GM12865 (cell line): ENCODE results near the gene MMP1.
A peak's percentile ranks its signal among the peaks of the same experiment; 100 is the strongest.

Experiments
- DNase-seq: peaks from one replicate; pipeline ENCODE4 v3.0.0; 2010; ENCODE audit warnings: low read depth
- H3K4me3 ChIP-seq: 2 replicates; pipeline ENCODE4 v1.5.1; 2011; ENCODE audit warnings: mild to moderate bottlenecking, low read depth, low read length, control low read depth
- TF ChIP-seq, protein P1 (sequence below): IDR thresholded peaks from 2 replicates; pipeline ENCODE4 v1.5.1; 2011; ENCODE audit warnings: low read length, control low read depth, low read depth, inconsistent platforms; ENCODE audit not compliant: insufficient read depth; ENCODE audit errors: missing control alignments

MMP1 gene

DNA sequence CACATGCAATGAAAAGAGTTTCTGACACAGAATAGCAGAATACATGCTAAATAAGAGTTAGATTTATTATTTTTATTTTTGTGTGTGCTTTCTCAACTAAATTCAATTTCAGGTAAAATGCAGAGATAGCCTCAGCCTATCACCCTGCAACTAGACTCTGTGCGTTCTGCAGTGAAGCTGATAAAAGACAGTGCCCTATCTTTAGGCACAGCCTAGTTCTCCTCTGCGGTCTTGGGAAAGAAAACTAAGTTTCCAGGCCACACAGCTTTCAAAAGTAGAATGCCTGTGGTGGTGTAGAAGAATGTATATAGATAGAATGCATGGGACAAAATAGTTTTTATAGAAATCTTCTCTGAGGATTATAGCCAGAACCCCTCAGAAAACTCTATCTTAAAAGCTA, 12.0 kb upstream of the MMP1 start:
- no peak for DNase-seq
- H3K4me3 ChIP-seq: no peak overlapping the region
- TF ChIP-seq, protein P1, sequence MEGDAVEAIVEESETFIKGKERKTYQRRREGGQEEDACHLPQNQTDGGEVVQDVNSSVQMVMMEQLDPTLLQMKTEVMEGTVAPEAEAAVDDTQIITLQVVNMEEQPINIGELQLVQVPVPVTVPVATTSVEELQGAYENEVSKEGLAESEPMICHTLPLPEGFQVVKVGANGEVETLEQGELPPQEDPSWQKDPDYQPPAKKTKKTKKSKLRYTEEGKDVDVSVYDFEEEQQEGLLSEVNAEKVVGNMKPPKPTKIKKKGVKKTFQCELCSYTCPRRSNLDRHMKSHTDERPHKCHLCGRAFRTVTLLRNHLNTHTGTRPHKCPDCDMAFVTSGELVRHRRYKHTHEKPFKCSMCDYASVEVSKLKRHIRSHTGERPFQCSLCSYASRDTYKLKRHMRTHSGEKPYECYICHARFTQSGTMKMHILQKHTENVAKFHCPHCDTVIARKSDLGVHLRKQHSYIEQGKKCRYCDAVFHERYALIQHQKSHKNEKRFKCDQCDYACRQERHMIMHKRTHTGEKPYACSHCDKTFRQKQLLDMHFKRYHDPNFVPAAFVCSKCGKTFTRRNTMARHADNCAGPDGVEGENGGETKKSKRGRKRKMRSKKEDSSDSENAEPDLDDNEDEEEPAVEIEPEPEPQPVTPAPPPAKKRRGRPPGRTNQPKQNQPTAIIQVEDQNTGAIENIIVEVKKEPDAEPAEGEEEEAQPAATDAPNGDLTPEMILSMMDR: no peak

DNA sequence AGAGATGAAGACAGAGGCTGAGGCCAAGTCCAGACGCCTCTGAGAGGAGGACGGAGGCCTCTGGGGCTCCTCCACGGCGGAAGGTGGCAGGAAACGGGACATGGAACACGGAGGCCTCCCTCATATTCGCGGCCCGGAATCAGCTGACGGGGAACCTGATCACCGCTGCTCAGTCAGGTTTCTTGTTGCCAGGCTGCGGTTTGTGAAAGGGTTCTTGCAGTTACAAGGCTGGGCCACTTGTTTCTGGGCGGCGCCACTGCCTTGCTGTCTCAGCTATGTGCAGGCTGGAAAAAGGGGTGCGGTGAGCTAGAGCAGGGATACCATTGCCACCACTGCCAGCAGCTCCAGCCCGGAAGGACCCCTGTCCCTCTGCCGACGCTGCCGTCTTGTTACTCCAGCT, 10.0 kb upstream of the MMP1 start:
- TF ChIP-seq, protein P1: peak; percentile 27
- no peak overlapping the region for H3K4me3 ChIP-seq
- peak; percentile 23 for DNase-seq

DNA sequence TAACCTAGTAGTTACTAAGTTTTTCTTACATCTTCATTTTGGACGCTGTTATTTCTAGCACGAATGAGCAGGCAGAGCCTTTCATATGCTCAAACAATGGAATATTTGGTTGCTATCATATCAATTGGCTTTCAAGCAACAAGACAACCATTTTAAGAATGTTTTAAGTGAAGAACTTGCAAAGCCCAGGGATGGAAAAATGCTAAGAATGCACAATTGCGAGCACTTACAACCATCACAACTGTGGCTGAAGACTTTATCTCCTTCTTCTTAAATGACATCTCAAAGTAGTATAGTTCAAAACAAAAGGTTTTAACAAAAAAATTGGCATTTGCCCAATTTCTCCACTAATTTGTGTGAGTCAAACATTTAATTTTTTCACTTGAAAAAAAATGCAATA, 8.3 kb upstream of the MMP1 start:
- no peak for DNase-seq
- TF ChIP-seq, protein P1: no peak

DNA sequence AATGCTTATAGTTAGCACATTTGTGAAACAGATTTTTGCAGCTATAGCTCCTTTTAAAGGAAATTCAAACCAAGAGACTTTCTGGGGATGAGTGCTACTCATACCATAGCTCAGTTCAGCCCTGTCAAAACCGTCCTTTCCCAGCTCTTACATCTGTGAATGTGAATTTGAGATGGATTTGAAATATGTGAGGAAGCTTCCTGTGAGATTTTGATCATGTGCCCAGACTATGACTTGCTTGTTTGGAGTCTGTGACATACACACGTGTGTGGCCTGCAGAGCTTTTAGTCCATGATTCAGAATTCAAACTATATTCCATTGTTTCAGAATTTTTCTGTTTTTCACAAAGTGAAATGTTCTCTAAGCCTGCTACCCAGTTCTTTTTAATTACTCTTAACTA, 4.4 kb upstream of the MMP1 start:
- H3K4me3 ChIP-seq: no peak overlapping the region
- TF ChIP-seq, protein P1: no peak
- DNase-seq: no peak

More for the DNA sequence above, 8.3 kb upstream of the MMP1 start:
- no peak overlapping the region for H3K4me3 ChIP-seq

DNA sequence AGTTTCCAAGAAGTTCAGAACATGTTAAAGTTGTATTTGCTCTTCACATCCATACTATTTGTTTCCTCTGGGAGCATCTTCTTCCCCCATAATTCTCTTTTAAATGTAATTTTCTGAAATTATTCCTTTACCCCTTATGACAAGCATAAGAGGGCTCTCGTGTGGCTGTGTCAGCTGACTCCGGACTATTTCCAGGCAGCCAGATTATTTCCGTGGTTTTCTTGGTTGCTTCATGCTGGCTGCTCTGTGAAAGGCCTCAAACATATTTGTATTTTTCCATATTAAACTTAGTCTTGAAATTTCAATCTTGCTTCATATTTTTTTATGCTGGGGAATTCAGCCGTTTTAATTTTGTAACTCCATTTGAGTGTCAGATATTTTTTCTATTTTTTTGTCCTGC, 2.8 kb upstream of the MMP1 start:
- DNase-seq: no peak
- TF ChIP-seq, protein P1: no peak
- H3K4me3 ChIP-seq: no peak overlapping the region

DNA sequence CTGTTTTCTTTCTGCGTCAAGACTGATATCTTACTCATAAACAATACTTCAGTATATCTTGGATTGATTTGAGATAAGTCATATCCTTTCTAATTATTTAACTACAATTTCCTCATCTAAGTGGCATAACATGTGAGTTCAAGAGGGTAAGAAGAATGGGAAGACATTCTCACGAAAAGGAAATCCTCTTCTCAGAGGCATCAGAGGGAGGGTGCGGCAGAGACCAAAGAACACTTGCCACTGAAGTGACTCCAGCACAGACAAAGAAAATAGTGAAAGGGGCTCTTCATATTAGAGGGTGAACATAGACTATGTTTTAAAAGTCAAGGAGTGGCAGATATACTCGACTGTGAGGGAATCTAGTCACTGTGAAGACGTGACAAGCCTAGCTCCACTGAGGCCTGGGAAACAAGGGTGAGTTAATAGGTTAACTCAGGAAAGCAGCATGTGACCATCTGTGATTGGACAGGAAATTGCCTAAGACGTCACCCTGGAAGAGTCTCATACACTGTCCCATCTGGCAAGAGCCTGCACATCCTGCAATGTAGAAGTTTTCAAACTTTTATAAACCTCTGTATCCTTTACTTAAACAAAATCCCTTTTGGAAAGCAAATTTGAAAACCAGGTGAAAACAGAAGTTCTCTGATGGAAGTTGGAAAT, 1.9 kb upstream of the MMP1 start:
- H3K4me3 ChIP-seq: no peak overlapping the region
- TF ChIP-seq, protein P1: no peak
- no peak for DNase-seq

DNA sequence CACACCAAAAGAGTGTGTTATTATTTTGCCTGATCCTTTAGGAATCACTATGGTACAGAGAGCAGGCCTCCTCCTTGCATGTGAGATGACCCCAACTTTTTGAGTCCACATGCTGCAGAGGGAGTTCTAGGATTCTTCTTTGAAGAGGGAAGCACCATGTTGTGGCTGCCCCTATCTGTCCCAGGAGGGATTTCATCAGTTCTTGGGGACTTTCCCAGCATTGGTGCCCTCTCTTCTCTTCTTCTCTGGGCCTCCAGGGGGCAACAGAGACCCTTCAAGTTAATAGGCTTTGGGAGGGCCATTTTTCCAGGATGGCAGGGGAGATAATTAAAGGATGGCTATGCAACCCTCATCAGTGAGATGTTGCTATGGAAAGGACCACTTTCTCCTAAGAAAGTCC, 3.6 kb downstream of the MMP1 start:
- DNase-seq: peak; percentile 54
- H3K4me3 ChIP-seq: no peak overlapping the region
- TF ChIP-seq, protein P1: peak; percentile 52
